Pons (tissue), 1 donor: Measurements from ENCODE around the gene ASPA.

Source experiments
- DNase-seq: peaks from one replicate; pipeline ENCODE4 v3.0.0-alpha.2; 2016; ENCODE audit warnings: low spot score

Gene ASPA

DNA sequence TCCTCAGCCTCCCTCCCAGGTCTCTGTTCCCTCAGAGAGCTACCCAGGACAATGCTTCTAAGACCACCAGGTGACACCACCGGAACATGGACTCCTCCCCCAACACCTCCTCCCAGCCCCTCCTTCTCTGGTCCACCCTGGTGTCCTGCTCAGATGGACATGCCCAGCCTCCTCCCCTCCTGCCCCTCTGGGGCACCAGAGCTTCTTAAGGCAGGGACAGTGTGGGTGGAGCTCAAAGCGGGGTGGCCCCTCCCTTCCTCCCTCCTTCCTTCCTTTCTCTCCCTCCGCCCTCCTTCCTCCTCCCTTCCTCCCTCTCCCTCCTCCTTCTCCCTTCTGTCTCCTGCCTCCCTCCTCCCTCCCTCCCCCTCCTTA is 59.1 kb downstream of the ASPA start:
- DNase-seq = peak; percentile 78

DNA sequence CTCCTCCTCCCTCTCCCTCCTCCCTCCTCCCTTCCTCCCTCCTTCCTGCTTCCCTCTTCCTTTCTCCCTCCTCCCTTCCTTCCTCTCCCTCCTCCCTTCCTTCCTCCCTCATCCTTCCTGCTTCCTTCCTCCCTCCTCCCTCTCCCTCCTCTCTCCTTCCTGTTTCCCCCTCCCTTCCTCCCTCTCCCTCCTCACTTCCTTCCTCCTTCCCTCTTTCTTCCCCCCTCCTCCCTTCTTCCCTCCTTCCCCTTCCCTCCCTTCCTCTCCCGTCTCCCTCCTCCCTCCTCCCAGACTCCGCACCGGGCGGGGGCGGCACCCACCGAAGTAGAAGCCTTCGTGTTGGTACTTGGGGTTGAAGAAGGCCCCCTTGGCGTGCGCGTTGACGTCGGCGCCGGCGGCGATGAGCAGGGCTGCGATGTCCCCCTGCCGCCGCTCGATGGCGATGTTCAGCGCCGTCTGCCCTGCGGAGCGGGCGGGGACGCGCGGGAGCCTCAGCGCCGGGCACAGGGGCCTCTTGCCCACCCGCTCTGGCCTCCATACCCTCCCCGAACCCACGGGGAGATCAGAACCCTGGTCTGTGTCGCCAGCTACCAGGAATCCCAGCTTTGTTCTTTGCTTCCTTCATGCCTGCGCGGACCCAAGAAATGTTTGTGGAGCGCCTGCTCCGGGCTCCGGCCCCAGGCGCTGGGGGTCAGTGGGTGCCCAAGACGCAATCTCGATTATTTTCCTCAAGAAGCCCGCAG is 59.6 kb downstream of the ASPA start:
- peak; percentile 68 for DNase-seq

DNA sequence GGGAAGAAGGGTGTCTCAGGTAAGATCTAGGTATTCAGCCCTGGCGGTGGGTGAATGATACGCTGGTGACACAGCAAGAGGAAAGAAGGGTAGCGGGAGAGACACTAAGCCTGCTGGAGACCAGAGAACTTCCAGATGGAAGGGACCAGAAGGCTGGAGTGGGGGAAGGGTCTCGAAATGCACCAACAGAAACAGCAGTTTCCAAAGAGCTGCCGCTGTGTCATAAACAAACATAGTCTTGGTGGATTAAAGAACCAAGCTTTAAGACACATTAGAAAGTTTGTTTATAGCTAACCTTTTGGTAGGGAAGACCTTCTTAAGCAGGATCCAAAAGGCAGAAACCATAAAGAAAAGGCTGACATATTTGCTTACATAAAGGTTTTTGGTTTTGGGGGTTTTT is 60.9 kb downstream of the ASPA start:
- DNase-seq = no peak

DNA sequence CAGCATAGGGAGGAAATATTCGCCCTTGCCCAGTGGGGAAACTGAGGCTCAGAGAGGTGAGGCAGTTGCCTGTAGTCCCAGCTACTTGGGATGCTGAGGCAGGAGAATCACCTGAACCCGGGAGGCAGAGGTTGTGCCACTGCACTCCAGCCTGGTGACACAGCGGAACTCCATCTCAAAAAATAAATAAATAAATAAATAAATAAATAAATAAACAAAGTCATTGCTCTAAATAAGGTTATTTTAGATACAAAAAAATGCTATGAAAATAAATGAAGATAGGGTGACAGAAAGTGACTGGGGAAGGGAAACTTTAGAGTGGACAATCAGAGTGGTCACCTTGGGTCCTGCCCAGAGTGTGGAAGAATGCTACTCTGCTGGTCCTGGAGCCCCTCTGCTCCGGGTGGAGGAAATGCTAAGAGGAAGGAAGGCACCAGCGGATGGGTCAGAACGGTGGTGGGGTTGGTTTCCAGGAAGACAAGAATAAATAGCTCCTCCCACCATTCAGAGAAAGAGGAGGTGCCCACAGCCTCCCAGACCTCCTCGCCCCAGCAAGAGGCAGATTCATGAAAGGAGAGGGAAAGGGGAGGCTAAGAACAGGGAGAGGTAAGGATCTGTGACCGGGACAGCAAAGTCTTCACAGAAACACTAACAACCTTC is 64.2 kb downstream of the ASPA start:
- DNase-seq = no peak

DNA sequence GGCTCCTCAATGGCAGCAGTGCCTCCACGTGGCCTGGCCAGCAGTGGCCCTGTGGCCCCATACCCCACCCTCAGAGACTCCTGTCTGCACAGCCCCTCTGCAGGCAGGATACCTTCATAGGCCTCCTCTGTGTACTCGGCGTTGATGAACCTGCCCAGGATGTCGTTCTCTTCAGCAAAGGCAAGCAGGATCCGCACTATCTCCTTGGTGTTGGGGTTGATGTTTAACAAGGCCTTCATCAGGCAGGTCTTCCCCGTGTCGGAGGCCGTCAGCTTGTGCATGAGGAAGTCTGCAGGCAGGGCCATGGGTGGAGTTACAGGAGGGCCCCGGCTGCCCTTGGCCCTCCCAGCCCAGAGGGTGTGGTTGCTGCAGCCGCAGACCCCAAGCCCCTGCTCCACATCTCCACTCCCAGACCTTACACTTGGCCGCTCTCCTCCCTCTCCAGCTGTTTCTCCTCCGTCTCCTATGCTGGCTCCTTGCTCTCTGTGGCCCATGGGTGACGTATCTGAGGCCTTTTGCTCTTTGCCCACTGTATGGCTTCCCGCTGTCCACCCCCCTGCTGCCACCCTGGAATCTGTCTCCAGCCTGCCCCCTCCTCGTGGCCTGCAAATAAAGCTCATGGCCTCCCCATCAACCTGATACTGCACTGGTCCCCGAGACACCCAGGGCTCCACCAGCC is 66.8 kb downstream of the ASPA start:
- DNase-seq = no peak

DNA sequence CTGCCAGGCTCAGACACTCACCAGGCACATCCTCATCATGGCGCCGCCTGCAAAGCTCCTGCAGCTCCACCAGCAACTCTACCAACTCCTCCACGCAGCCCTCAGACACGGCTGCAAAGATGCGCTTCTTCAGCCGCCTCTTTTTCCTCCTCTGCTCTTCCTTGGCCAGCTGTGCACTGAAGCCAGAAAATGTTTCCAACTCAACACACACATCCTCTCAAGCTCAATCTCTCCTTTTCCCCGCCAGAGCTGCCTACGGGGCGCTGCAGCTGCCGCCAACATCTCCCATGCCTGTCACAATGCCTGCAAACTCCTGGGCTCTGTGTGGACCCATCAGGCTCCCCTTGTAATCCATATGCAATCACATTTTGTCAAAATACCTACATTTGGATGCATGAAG is 67.7 kb downstream of the ASPA start:
- no peak for DNase-seq

DNA sequence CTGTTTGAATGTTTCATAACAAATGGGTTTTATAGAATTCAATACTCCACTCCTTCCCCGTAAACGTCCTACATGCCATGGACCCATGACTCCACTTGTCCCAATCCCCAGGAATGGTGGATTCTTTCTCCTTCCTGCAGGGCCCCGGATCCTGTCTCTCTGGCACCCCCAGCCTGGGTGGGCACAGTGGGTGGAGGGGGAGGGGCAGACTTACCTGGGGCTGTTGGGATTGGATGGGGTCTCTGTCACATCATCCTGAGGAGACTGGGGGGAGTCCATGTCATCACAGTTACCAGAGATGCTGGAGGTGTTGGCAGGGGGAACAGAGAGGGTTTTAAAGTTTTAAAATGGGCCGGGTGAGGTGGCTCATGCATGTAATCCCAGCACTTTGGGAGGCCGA is 68.6 kb downstream of the ASPA start:
- DNase-seq = no peak

DNA sequence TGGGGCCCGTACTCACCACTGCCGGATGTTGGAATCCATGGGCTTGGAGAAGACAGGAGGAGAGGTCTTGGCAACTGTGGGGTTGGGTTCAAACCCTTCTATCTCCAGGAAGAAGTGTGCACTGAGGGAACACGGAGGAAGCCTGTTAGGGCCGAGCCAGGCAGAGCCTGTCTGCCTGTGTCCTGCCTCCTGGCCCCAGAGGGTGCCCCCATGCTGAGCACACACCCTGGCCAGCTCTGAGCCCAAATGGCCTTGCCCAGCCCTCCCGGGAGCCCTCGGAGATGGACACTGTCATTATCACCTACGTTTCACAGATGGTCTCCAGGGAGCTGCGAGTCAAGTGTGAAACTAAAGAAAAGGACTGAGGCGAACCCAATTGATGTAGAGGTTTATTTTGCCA is 69.4 kb downstream of the ASPA start:
- no peak for DNase-seq

DNA sequence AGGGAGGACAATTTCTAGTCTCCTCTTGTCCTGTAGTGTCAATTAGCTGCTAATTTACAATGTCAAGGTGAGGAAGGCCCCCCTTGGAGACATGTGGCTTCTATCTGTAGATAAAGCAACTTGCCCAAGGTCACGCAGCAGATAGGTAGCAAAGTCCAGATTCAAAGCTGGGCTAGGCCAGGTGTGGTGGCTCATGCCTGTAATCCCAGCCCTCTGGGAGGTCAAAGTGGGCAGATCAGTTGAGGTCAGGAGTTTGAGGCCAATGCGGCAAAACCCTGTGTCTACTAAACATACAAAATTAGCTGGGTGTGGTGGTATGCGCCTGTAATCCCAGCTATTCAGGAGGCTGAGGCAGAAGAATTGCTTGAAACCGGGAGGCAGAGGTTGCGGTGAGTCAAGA is 70.7 kb downstream of the ASPA start:
- DNase-seq = no peak

DNA sequence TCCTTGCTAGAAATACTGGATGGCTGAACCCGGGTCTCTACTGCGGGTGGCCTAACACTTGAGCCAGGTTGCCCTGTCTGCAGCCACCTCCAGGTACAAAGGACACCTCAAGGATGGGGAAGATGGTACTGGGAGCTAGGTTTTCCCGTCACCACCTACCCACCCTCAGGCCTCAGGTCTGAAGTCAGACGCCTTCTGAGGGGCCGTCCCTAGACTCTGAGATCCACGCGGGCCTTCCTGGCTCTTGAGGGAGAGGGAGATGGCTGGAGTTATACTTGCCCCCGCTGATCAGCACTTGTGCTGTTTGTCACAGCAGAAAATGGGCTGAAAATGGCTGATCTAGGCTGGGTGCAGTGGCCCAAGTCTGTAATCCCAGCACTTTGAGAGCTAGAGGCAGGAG is 71.2 kb downstream of the ASPA start:
- DNase-seq = no peak

DNA sequence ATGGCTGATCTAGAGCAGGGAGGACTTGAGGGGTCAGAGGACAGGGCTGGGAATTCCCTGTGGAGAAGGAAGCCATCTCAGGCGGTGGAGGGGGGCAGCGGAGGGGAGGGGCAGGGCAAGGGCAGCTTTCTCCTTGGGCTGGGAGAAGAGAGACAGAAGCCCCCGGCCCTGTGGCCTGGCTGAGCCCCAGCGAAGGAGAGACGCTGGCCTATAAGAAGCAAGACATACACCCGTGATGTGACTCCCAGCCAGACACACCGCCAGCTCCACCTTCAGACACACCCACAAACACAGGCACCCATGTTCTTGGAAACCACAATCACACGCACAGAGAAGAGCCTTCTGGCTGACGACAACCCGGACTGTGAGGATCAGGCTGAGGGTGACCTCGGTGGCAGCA is 71.8 kb downstream of the ASPA start:
- DNase-seq = no peak

DNA sequence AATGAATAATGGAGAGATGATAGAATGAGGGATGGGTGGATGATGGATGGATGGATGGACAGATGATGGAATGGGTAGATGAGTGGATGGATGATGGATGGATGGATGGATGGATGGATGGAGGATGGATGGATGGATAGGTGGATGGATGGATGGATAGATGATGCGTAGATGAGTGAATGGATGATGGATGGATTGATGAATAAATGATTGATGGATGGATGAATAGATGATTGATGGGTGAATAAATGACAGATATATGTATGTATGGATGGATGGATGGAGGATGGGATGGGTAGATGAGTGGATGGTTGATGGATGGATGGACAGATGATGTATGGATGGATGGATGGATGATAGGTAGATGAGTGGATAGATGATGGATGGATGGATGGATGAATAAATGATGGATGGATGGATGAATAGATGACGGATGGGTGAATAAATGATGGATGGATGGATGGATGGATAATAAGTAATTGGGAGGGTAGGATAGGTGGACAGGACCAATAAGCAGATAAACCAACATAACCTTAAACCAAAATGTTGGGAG is 73.9 kb downstream of the ASPA start:
- no peak for DNase-seq

DNA sequence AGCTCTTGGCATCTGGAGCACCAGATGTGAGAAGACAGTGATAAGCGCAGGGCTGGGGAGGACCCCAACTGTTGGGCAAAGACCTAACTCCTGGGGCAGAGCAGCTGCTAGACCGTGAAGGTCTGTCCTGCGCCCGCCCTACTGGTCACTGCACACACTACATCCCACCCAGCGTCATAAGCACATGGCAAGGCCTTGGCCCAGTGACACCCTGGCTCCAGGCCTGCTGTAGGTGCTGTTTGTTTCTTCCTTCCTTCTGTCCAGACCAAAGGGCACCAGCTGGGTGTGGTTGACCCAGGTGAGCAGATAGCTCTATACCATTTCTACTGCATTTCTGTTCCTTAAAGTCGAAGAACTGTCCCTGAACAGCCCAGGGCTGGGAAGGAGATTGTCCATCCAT is 75.4 kb downstream of the ASPA start:
- no peak for DNase-seq

DNA sequence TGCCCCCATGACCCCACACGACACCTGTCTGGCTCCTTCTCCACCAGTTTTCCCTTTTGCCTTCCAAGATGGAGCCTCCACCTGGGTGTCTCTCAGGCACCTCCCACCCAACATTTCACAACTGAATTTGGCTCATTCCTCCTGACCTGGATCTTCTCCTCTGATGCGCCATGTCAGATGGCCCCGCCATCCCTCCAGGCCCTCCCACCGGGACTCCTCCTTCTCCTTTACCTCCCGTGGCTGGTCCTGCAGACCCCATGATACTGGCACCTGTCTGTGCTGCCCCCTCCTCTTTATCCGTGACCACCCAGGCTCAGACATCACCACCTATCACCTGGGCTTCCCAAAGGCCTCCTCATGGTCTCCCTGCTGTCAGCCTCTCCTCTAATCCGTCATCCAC is 77.1 kb downstream of the ASPA start:
- DNase-seq = no peak
